ENCODE results near the gene SH2D3A. TPM values are rescaled to one million over a fixed set of nuclear protein-coding genes. Genes with fewer than 3 reads are reported as not detected.

Gene SH2D3A
- total RNA-seq, 1 experiment from 2014 or later, result 17.9 TPM

DNA sequence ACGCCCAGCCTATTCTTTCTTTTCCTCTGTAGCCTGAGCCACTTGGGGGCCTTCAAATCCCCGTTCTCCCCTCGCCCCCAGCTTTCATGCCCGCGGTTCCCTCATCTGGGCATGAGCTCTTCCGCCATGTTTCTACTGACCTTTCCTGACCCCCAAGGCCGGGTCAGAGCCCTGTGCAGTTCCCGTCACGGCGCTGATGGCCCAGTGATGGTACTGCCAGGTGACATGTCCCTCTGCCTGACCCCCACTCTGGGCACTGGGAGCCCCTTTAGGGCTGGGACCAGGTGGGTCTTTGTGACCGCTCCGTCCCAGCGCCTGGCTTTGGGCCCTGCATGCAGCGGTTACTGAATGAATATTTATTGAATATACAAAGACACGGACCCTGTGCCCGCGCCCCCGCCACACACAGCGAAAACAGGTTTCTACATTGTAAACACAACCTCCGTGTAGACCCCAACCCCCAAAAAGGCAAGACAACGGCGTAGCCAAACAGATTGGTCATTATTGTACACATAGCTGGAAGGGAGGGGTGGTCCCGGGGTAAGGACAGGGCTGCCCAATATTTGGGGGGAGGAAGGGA, 37.6 kb downstream of the SH2D3A start:
- Histone ChIP-seq H3K9ac (ENCODE audit: extremely low read depth, insufficient read length, low read length) (no peak overlapping the region), H3K79me1 (ENCODE audit: insufficient read depth, low read depth, low read length, poor library complexity, severe bottlenecking) (no peaks in the 10 kb centered on the region), H3K79me2 (ENCODE audit: insufficient read depth, low read length) (no peaks in the 10 kb centered on the region), H2BK15ac (ENCODE audit: low read depth, low read length) (no peak overlapping the region), H2AFZ (ENCODE audit: low read length) (no peak overlapping the region), H3K27me3 (ENCODE audit: insufficient read depth, low read length) (no peaks in the 10 kb centered on the region), H4K5ac (ENCODE audit: insufficient read length, low read depth, low read length) (no peak overlapping the region), H3K4me2 (ENCODE audit: insufficient read depth, insufficient read length, low read length) (no peak overlapping the region), H3K23ac (ENCODE audit: insufficient read length, low read depth, low read length) (no peak overlapping the region), H2BK120ac (ENCODE audit: low read depth, low read length, poor library complexity, severe bottlenecking) (no peak overlapping the region), H3K56ac (ENCODE audit: insufficient read length, low read depth, low read length) (no peak overlapping the region), H3K27ac (ENCODE audit: insufficient read length, low read depth, low read length) (no peak overlapping the region), H2AK5ac (ENCODE audit: insufficient read length, low read length) (no peak overlapping the region), H3K9me3 (ENCODE audit: control insufficient read depth, low read depth, low read length) (no peaks in the 10 kb centered on the region), H3K4ac (ENCODE audit: low read depth, low read length) (no peak overlapping the region), H4K20me1 (ENCODE audit: control insufficient read depth, insufficient read depth, insufficient read length) (peaks cover 2% of the 10 kb centered on the region), H2BK5ac (ENCODE audit: insufficient read length, low read length) (no peak overlapping the region), H4K91ac (ENCODE audit: insufficient read length, low read depth, low read length) (no peak overlapping the region), H3K14ac (ENCODE audit: insufficient read depth, low read length) (no peak overlapping the region), H3K4me1 (ENCODE audit: insufficient read depth, low read length) (no peaks in the 10 kb centered on the region; the same call in 1 of the 2 replicates), H4K8ac (replicated peaks; ENCODE audit: insufficient read length, low read depth, low read length) (no peak overlapping the region), H3K23me2 (ENCODE audit: insufficient read length, low read depth, low read length, poor library complexity, severe bottlenecking) (no peaks in the 10 kb centered on the region), H2BK12ac (ENCODE audit: insufficient read length, low read depth, low read length) (no peak overlapping the region), H3T11ph (ENCODE audit: low read length) (no peak overlapping the region), H2BK20ac (ENCODE audit: low read depth, low read length, poor library complexity, severe bottlenecking) (no peak overlapping the region), H3K18ac (ENCODE audit: insufficient read length, low read depth, low read length) (no peak overlapping the region)
- no peak for TF ChIP-seq CTCF (conservative IDR thresholded peaks at IDR 0.05)
- WGBS (ENCODE audit: extremely low coverage, insufficient read length, low lambda C conversion rate), result no CpG with 5 or more reads among the region's 23 CpGs
- Mint-ChIP-seq H3K4me1 (peaks cover 3 to 22% of the 10 kb centered on the region in 2 experiments; a peak in 2 of 4 replicates), H3K4me3 (peak overlapping the region in 1 of 2 experiments; percentile 26; a peak in 1 of 5 replicates), H3K36me3 (ENCODE audit: insufficient read depth in 1 of 3, low read depth in 3 of 3) (peaks cover 5 to 16% (median 12%) of the 10 kb centered on the region in 3 experiments; a peak in 6 of 7 replicates), H3K27ac (peak overlapping the region in 1 of 3 experiments; percentile 74; a peak in 1 of 7 replicates), H3K9me3 (peaks cover 0 to 2% of the 10 kb centered on the region in 2 experiments; a peak in 1 of 5 replicates), H3K27me3 (ENCODE audit: low read depth) (no peaks in the 10 kb centered on the region; the same call in 1 of the 2 replicates)
- no peak for DNase-seq
